Measurements from ENCODE around the gene FXYD4.

GRCh38 chr10:43385412-43386004 is 14.1 kb downstream of the FXYD4 start:
- TF ChIP-seq CTCF (IDR thresholded peaks at IDR 0.05) = no peak
- no peak for TF ChIP-seq POLR2A (IDR thresholded peaks at IDR 0.05)
- no peak for TF ChIP-seq POLR2AphosphoS5 (IDR thresholded peaks at IDR 0.05)
